GM21367 (cell line): ENCODE results near the gene TSR1.

ENCODE experiments used
- ATAC-seq: cut with Tn5 transposase; IDR thresholded peaks from one replicate; pipeline ENCODE4 v1.9.1; 2021; ENCODE audit not compliant: unreplicated experiment

Gene TSR1

GRCh38 chr17:2289878-2290478 is 46.3 kb downstream of the TSR1 start:
- no peak for ATAC-seq

GRCh38 chr17:2283302-2283701 is 53.0 kb downstream of the TSR1 start:
- no peak for ATAC-seq

GRCh38 chr17:2282297-2282873 is 53.9 kb downstream of the TSR1 start:
- no peak for ATAC-seq

- no peak for ATAC-seq
These were observed 56.5 kb downstream of the TSR1 start for GRCh38 chr17:2279707-2280106.

GRCh38 chr17:2277429-2278170 is 58.7 kb downstream of the TSR1 start:
- ATAC-seq, result no peak

- ATAC-seq, result no peak
These were observed 60.5 kb downstream of the TSR1 start for GRCh38 chr17:2275722-2276121.

GRCh38 chr17:2274414-2274813 is 61.8 kb downstream of the TSR1 start:
- no peak for ATAC-seq
